Measurements from ENCODE around the gene TRIM27.
"Not testable (repeated sequence)": the region's sequence is repeated elsewhere in the genome, so short reads cannot be mapped to it uniquely, and the experiment has no call there.

Gene TRIM27

GRCh38 chr6:28892525-28892924, 31.3 kb downstream of the TRIM27 start:
- H3K4me3 ChIP-seq (ENCODE audit: low read length): no peak overlapping the region
- no peaks in the 10 kb centered on the region for H3K27me3 ChIP-seq (ENCODE audit: control insufficient read depth, insufficient read depth, low read length)
- no peak overlapping the region for H3K4me2 ChIP-seq (ENCODE audit: low read length)
- H3K9me3 ChIP-seq (replicated peaks; ENCODE audit: low read length): no peaks in the 10 kb centered on the region
- H3K36me3 ChIP-seq (ENCODE audit: insufficient read depth, low read length): no peaks in the 10 kb centered on the region
- peaks cover 2% of the 10 kb centered on the region for H3K4me1 ChIP-seq (ENCODE audit: control insufficient read depth, insufficient read depth, low read length)
- H3K9ac ChIP-seq (ENCODE audit: low read depth, low read length): no peak overlapping the region

GRCh38 chr6:28887796-28888496, 35.8 kb downstream of the TRIM27 start:
- Histone ChIP-seq H3K36me3 (ENCODE audit: insufficient read depth, low read length) (no peaks in the 10 kb centered on the region), H3K4me3 (ENCODE audit: low read length) (no peak overlapping the region), H3K27me3 (ENCODE audit: control insufficient read depth, insufficient read depth, low read length) (peaks cover 11% of the 10 kb centered on the region), H3K4me1 (ENCODE audit: control insufficient read depth, insufficient read depth, low read length) (no peaks in the 10 kb centered on the region), H3K9ac (ENCODE audit: low read depth, low read length) (no peak overlapping the region), H3K4me2 (ENCODE audit: low read length) (no peak overlapping the region), H3K9me3 (replicated peaks; ENCODE audit: low read length) (no peaks in the 10 kb centered on the region)

DNA sequence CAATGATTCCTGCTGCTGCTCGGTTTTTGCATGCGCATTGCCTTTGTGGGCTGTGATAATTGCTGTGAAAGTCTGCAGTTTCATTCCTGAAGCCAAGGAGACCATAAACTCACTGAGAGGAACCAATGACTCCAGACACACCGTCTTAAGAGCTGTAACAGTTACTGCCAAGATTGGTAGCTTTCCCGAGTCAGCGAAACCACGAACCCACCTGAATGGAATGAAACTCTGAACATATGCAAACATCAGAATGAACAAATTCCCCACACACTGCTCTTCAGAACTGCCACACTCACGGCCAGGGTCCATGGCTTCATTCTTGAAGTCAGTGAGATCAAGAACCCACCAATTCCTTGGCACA, 37.7 kb downstream of the TRIM27 start:
- H3K9ac ChIP-seq (ENCODE audit: low read depth, low read length): no peak overlapping the region
- H3K4me3 ChIP-seq (ENCODE audit: low read length): no peak overlapping the region
- no peaks in the 10 kb centered on the region for H3K4me1 ChIP-seq (ENCODE audit: control insufficient read depth, insufficient read depth, low read length)
- H3K4me2 ChIP-seq (ENCODE audit: low read length): no peak overlapping the region
- peaks cover 11% of the 10 kb centered on the region for H3K27me3 ChIP-seq (ENCODE audit: control insufficient read depth, insufficient read depth, low read length)
- H3K36me3 ChIP-seq (ENCODE audit: insufficient read depth, low read length): no peaks in the 10 kb centered on the region
- no peaks in the 10 kb centered on the region for H3K9me3 ChIP-seq (replicated peaks; ENCODE audit: low read length)

- no peaks in the 10 kb centered on the region for H3K9me3 ChIP-seq (replicated peaks; ENCODE audit: low read length)
- no peak overlapping the region for H3K4me3 ChIP-seq (ENCODE audit: low read length)
- no peak overlapping the region for H3K9ac ChIP-seq (ENCODE audit: low read depth, low read length)
- no peaks in the 10 kb centered on the region for H3K4me1 ChIP-seq (ENCODE audit: control insufficient read depth, insufficient read depth, low read length)
- peaks cover 11% of the 10 kb centered on the region for H3K27me3 ChIP-seq (ENCODE audit: control insufficient read depth, insufficient read depth, low read length)
- no peak overlapping the region for H3K4me2 ChIP-seq (ENCODE audit: low read length)
- no peaks in the 10 kb centered on the region for H3K36me3 ChIP-seq (ENCODE audit: insufficient read depth, low read length)
Observed at GRCh38 chr6:28884423-28885131, 39.2 kb downstream of the TRIM27 start.

DNA sequence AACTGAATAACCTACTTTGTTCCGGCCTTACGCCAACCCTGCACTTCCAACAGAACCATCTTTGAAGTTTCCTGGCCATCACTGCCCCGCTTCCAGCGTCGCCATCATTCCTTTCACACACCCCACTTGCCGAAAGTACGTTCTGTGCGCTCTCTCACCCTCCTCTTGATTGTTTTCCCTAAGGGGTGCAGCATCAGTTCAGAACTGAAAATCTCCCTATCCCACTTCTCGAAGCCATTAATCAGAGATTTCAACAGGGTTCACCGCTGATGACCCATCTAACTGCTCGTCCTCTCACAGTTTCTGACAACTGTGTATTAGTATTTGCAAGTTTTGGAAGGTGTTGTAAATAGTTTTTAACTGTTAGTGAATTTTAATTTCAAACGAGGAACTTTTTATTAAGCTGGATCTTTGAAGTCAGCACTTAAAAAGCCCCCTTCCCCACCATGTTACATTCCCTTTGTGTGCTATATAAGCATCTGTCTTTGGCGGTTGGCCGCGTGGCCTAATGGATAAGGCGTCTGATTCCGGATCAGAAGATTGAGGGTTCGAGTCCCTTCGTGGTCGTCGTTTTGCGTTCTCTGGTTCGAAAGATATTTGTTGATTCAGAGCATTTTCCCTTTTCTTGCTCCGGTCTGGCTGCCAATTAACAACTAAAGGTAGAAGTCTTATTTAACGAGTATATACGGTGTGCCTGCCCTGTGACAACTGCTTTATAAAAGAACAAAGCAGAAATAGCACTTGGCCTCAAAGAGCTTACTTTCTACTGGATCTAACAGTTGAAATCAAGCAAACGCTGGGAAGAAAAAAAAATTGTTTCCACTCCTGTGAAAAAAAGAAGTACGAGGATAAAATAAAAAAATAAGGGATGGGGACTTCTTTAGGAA, 42.6 kb downstream of the TRIM27 start:
- Histone ChIP-seq H3K9me3 (replicated peaks; ENCODE audit: low read length) (no peaks in the 10 kb centered on the region), H3K4me1 (ENCODE audit: control insufficient read depth, insufficient read depth, low read length) (no peaks in the 10 kb centered on the region), H3K36me3 (ENCODE audit: insufficient read depth, low read length) (no peaks in the 10 kb centered on the region), H3K27me3 (ENCODE audit: control insufficient read depth, insufficient read depth, low read length) (peaks cover 22% of the 10 kb centered on the region), H3K9ac (ENCODE audit: low read depth, low read length) (peak overlapping the region; percentile 64), H3K4me3 (ENCODE audit: low read length) (peak overlapping the region; percentile 77), H3K4me2 (ENCODE audit: low read length) (peak overlapping the region; percentile 81)

GRCh38 chr6:28880519-28880893, 43.3 kb downstream of the TRIM27 start:
- Histone ChIP-seq H3K27me3 (ENCODE audit: control insufficient read depth, insufficient read depth, low read length) (peaks cover 24% of the 10 kb centered on the region), H3K9ac (ENCODE audit: low read depth, low read length) (peak overlapping the region; percentile 64), H3K4me3 (ENCODE audit: low read length) (peak overlapping the region; percentile 77), H3K4me1 (ENCODE audit: control insufficient read depth, insufficient read depth, low read length) (no peaks in the 10 kb centered on the region), H3K9me3 (replicated peaks; ENCODE audit: low read length) (no peaks in the 10 kb centered on the region), H3K36me3 (ENCODE audit: insufficient read depth, low read length) (no peaks in the 10 kb centered on the region), H3K4me2 (ENCODE audit: low read length) (peak overlapping the region; percentile 81)

DNA sequence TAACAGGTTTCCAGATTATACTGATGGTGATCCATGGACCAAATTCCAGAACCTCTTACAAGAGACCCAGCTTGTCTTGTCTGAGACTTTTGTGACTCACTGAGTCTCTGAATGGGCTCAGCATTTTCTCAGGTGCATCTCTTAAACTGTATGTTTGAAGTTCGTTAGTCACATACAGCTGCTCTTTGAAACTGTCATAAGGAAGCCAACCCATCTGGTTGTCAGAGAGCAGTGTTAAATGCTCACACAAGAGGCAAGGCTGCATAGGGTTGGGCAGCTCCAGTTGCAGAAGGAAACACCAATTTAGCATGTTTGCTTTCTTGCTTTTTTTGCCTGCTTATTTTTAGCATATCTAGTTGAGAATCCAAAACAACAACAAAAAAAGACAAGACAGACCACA, 47.1 kb downstream of the TRIM27 start:
- Histone ChIP-seq H3K36me3 (ENCODE audit: insufficient read depth, low read length) (no peaks in the 10 kb centered on the region), H3K9ac (ENCODE audit: low read depth, low read length) (no peak overlapping the region), H3K27me3 (ENCODE audit: control insufficient read depth, insufficient read depth, low read length) (peaks cover 13% of the 10 kb centered on the region), H3K4me1 (ENCODE audit: control insufficient read depth, insufficient read depth, low read length) (no peaks in the 10 kb centered on the region), H3K9me3 (replicated peaks; ENCODE audit: low read length) (no peaks in the 10 kb centered on the region), H3K4me3 (ENCODE audit: low read length) (no peak overlapping the region), H3K4me2 (ENCODE audit: low read length) (no peak overlapping the region)

- Histone ChIP-seq H3K4me1 (ENCODE audit: control insufficient read depth, insufficient read depth, low read length) (no peaks in the 10 kb centered on the region), H3K27me3 (ENCODE audit: control insufficient read depth, insufficient read depth, low read length) (peaks cover 13% of the 10 kb centered on the region), H3K36me3 (ENCODE audit: insufficient read depth, low read length) (no peaks in the 10 kb centered on the region), H3K4me2 (ENCODE audit: low read length) (no peak overlapping the region), H3K9me3 (replicated peaks; ENCODE audit: low read length) (no peaks in the 10 kb centered on the region), H3K9ac (ENCODE audit: low read depth, low read length) (no peak overlapping the region), H3K4me3 (ENCODE audit: low read length) (no peak overlapping the region)
Observed at GRCh38 chr6:28875191-28875747, 48.5 kb downstream of the TRIM27 start.

GRCh38 chr6:28872157-28872817, 51.5 kb downstream of the TRIM27 start:
- H3K9ac ChIP-seq (ENCODE audit: low read depth, low read length); H3K9me3 ChIP-seq (replicated peaks; ENCODE audit: low read length); H3K4me1 ChIP-seq (ENCODE audit: control insufficient read depth, insufficient read depth, low read length); H3K36me3 ChIP-seq (ENCODE audit: insufficient read depth, low read length); H3K4me2 ChIP-seq (ENCODE audit: low read length); H3K4me3 ChIP-seq (ENCODE audit: low read length); H3K27me3 ChIP-seq (ENCODE audit: control insufficient read depth, insufficient read depth, low read length): not testable (repeated sequence)

DNA sequence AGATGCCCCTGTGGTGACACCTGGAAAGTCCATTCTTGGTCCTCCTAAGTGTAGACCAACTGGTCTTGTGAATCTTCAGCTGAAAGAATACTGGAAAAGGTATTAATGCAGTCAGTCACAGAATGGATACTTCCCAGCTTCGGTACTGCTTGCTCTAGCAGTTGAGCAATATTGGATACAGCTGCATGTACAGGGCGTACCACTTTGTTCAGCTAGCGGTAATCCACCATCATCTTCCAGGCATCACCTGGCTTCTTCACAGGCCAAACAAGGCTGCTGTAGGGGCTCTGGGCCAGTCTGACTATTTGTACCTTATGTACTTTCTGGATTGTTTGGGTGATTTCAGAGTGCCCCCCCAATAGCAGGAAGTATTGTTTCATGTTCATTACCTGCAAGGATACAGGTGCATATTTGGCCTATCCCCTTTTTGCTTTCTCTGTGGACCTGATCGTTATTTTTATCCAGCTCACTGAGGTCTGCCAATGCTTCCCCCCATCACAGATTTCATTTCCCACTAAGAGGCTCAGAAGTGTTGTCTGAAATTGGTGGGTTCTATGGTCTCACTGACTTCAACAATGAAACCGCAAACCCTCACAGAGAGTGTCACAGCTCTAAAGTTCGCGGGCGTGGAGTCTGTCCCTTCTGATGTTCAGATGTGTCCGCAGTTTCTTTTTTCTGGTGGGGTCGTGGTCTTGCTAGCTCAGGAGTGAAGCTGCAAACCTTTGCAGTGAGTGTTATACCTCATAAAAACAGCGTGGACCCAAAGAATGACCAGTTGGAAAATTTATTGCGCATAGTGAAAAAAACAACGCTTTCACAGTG, 52.2 kb downstream of the TRIM27 start:
- Histone ChIP-seq H3K4me1 (ENCODE audit: control insufficient read depth, insufficient read depth, low read length) (peaks cover 6% of the 10 kb centered on the region), H3K27me3 (ENCODE audit: control insufficient read depth, insufficient read depth, low read length) (peaks cover 7% of the 10 kb centered on the region)

More for the DNA sequence above, 52.2 kb downstream of the TRIM27 start:
- no peak overlapping the region for H3K9ac ChIP-seq (ENCODE audit: low read depth, low read length)
- no peaks in the 10 kb centered on the region for H3K36me3 ChIP-seq (ENCODE audit: insufficient read depth, low read length)
- no peak overlapping the region for H3K4me2 ChIP-seq (ENCODE audit: low read length)
- H3K4me3 ChIP-seq (ENCODE audit: low read length): no peak overlapping the region
- no peaks in the 10 kb centered on the region for H3K9me3 ChIP-seq (replicated peaks; ENCODE audit: low read length)
